ENCODE data around the gene ASCC3. TPM values are rescaled to one million over a fixed set of nuclear protein-coding genes. Genes with fewer than 3 reads are reported as not detected.

The ASCC3 gene
- total and polyA plus RNA-seq, 2 experiments from 2014 or later = 92.9 to 129 TPM

- no peaks in the 10 kb centered on the region for H3F3A ChIP-seq (replicated peaks; ENCODE audit: low read depth)
- DNase-seq (ENCODE audit: low spot score) = peak; percentile 21
- no peaks in the 10 kb centered on the region for H3K9me2 ChIP-seq (ENCODE audit: insufficient read depth)
- H3K79me2 ChIP-seq (replicated peaks; ENCODE audit: insufficient read depth) = peaks cover 11% of the 10 kb centered on the region; the same call in 1 of the 2 replicates
- no peak overlapping the region for H2AFZ ChIP-seq
- Mint-ChIP-seq H3K36me3 (ENCODE audit: low read depth) (peaks cover 4% of the 10 kb centered on the region; the same call in 1 of the 3 replicates), H3K9me3 (no peaks in the 10 kb centered on the region), H3K27ac (peak overlapping the region; percentile 29), H3K4me3 (no peak overlapping the region), H3K27me3 (ENCODE audit: insufficient read depth, low read depth, poor library complexity) (no peaks in the 10 kb centered on the region), H3K4me1 (no peaks in the 10 kb centered on the region)
- H3K36me3 ChIP-seq (ENCODE audit: insufficient read depth) = no peaks in the 10 kb centered on the region
- no peak overlapping the region for H3K4me2 ChIP-seq
- no peaks in the 10 kb centered on the region for H3K27me3 ChIP-seq (ENCODE audit: insufficient read depth)
- H3K4me3 ChIP-seq = no peak overlapping the region
- no peak for ATAC-seq
- no peaks in the 10 kb centered on the region for H3K4me1 ChIP-seq (ENCODE audit: insufficient read depth)
- TF ChIP-seq EZH2 (IDR thresholded peaks at IDR 0.05; ENCODE audit: low read depth, unreplicated experiment) = no peak
- H3K27ac ChIP-seq (ENCODE audit: low read depth) = no peak overlapping the region
- H4K20me1 ChIP-seq (replicated peaks; ENCODE audit: insufficient read depth) = no peaks in the 10 kb centered on the region
Observed at GRCh38 chr6:100851819-100852218, 29.3 kb downstream of the ASCC3 start.

DNA sequence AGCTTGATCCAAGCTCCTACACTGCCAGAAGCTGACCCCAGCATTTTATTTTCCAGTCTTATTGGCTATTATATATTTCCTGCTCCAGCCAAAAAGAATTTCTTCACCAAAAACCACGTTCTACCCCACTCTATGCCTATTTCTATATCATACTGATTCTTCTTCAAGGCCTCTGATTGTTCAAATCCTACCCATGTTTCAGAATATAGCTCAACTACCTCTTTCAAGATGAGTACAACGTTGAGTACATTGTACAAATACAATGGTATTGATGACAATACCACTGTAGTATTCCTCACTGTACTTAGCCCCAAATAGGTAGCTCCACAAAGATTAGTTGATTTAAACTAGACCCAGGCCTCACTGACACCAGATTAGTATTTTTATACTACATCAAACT lies 31.0 kb downstream of the ASCC3 start:
- no peaks in the 10 kb centered on the region for H3K27me3 ChIP-seq (ENCODE audit: insufficient read depth)
- H3K4me1 ChIP-seq (ENCODE audit: insufficient read depth) = no peaks in the 10 kb centered on the region
- no peaks in the 10 kb centered on the region for H3K36me3 ChIP-seq (ENCODE audit: insufficient read depth)
- peaks cover 26% of the 10 kb centered on the region for H3K79me2 ChIP-seq (replicated peaks; ENCODE audit: insufficient read depth)
- no peak overlapping the region for H3K27ac ChIP-seq (ENCODE audit: low read depth)
- no peak overlapping the region for H3K4me2 ChIP-seq
- Mint-ChIP-seq H3K36me3 (ENCODE audit: low read depth) (peaks cover 4% of the 10 kb centered on the region; the same call in 1 of the 3 replicates), H3K4me1 (no peaks in the 10 kb centered on the region), H3K27ac (no peak overlapping the region), H3K9me3 (no peaks in the 10 kb centered on the region), H3K4me3 (no peak overlapping the region), H3K27me3 (ENCODE audit: insufficient read depth, low read depth, poor library complexity) (no peaks in the 10 kb centered on the region)
- no peaks in the 10 kb centered on the region for H3F3A ChIP-seq (replicated peaks; ENCODE audit: low read depth)
- no peaks in the 10 kb centered on the region for H4K20me1 ChIP-seq (replicated peaks; ENCODE audit: insufficient read depth)
- no peak overlapping the region for H3K4me3 ChIP-seq
- ATAC-seq = no peak
- no peaks in the 10 kb centered on the region for H3K9me2 ChIP-seq (ENCODE audit: insufficient read depth)
- no peak for DNase-seq (ENCODE audit: low spot score)
- no peak overlapping the region for H2AFZ ChIP-seq
- TF ChIP-seq, protein P1, sequence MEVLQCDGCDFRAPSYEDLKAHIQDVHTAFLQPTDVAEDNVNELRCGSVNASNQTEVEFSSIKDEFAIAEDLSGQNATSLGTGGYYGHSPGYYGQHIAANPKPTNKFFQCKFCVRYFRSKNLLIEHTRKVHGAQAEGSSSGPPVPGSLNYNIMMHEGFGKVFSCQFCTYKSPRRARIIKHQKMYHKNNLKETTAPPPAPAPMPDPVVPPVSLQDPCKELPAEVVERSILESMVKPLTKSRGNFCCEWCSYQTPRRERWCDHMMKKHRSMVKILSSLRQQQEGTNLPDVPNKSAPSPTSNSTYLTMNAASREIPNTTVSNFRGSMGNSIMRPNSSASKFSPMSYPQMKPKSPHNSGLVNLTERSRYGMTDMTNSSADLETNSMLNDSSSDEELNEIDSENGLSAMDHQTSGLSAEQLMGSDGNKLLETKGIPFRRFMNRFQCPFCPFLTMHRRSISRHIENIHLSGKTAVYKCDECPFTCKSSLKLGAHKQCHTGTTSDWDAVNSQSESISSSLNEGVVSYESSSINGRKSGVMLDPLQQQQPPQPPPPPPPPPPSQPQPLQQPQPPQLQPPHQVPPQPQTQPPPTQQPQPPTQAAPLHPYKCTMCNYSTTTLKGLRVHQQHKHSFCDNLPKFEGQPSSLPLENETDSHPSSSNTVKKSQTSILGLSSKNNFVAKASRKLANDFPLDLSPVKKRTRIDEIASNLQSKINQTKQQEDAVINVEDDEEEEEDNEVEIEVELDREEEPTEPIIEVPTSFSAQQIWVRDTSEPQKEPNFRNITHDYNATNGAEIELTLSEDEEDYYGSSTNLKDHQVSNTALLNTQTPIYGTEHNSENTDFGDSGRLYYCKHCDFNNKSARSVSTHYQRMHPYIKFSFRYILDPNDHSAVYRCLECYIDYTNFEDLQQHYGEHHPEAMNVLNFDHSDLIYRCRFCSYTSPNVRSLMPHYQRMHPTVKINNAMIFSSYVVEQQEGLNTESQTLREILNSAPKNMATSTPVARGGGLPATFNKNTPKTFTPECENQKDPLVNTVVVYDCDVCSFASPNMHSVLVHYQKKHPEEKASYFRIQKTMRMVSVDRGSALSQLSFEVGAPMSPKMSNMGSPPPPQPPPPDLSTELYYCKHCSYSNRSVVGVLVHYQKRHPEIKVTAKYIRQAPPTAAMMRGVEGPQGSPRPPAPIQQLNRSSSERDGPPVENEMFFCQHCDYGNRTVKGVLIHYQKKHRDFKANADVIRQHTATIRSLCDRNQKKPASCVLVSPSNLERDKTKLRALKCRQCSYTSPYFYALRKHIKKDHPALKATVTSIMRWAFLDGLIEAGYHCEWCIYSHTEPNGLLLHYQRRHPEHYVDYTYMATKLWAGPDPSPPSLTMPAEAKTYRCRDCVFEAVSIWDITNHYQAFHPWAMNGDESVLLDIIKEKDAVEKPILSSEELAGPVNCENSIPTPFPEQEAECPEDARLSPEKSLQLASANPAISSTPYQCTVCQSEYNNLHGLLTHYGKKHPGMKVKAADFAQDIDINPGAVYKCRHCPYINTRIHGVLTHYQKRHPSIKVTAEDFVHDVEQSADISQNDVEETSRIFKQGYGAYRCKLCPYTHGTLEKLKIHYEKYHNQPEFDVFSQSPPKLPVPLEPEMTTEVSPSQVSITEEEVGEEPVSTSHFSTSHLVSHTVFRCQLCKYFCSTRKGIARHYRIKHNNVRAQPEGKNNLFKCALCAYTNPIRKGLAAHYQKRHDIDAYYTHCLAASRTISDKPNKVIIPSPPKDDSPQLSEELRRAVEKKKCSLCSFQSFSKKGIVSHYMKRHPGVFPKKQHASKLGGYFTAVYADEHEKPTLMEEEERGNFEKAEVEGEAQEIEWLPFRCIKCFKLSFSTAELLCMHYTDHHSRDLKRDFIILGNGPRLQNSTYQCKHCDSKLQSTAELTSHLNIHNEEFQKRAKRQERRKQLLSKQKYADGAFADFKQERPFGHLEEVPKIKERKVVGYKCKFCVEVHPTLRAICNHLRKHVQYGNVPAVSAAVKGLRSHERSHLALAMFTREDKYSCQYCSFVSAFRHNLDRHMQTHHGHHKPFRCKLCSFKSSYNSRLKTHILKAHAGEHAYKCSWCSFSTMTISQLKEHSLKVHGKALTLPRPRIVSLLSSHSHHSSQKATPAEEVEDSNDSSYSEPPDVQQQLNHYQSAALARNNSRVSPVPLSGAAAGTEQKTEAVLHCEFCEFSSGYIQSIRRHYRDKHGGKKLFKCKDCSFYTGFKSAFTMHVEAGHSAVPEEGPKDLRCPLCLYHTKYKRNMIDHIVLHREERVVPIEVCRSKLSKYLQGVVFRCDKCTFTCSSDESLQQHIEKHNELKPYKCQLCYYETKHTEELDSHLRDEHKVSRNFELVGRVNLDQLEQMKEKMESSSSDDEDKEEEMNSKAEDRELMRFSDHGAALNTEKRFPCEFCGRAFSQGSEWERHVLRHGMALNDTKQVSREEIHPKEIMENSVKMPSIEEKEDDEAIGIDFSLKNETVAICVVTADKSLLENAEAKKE (CRISPR knock-in tag; IDR thresholded peaks at IDR 0.05) = no peak
- no peak for TF ChIP-seq POLR2AphosphoS5 (IDR thresholded peaks at IDR 0.05; ENCODE audit: low read depth)
- TF ChIP-seq ETS1 (IDR thresholded peaks at IDR 0.05) = no peak
- no peak for TF ChIP-seq NANOG (IDR thresholded peaks at IDR 0.05; ENCODE audit: borderline replicate concordance)
- TF ChIP-seq STAT1 (IDR thresholded peaks at IDR 0.05; ENCODE audit: unreplicated experiment) = no peak
- no peak for TF ChIP-seq EZH2 (IDR thresholded peaks at IDR 0.05; ENCODE audit: low read depth, unreplicated experiment)
- no peak for TF ChIP-seq EZH2phosphoT487 (IDR thresholded peaks at IDR 0.05; ENCODE audit: unreplicated experiment)
- TF ChIP-seq, protein P2, sequence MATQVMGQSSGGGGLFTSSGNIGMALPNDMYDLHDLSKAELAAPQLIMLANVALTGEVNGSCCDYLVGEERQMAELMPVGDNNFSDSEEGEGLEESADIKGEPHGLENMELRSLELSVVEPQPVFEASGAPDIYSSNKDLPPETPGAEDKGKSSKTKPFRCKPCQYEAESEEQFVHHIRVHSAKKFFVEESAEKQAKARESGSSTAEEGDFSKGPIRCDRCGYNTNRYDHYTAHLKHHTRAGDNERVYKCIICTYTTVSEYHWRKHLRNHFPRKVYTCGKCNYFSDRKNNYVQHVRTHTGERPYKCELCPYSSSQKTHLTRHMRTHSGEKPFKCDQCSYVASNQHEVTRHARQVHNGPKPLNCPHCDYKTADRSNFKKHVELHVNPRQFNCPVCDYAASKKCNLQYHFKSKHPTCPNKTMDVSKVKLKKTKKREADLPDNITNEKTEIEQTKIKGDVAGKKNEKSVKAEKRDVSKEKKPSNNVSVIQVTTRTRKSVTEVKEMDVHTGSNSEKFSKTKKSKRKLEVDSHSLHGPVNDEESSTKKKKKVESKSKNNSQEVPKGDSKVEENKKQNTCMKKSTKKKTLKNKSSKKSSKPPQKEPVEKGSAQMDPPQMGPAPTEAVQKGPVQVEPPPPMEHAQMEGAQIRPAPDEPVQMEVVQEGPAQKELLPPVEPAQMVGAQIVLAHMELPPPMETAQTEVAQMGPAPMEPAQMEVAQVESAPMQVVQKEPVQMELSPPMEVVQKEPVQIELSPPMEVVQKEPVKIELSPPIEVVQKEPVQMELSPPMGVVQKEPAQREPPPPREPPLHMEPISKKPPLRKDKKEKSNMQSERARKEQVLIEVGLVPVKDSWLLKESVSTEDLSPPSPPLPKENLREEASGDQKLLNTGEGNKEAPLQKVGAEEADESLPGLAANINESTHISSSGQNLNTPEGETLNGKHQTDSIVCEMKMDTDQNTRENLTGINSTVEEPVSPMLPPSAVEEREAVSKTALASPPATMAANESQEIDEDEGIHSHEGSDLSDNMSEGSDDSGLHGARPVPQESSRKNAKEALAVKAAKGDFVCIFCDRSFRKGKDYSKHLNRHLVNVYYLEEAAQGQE (IDR thresholded peaks at IDR 0.05; ENCODE audit: unreplicated experiment) = no peak
- TF ChIP-seq CTCF (conservative IDR thresholded peaks at IDR 0.05; ENCODE audit: low read depth in 2 of 2) = no peak
- TF ChIP-seq ZNF114 (CRISPR knock-in tag; IDR thresholded peaks at IDR 0.05) = no peak

Measured in GM23338 (cell line).